ENCODE measurements around the gene POC5. TPM values are rescaled to one million over a fixed set of nuclear protein-coding genes. Genes with fewer than 3 reads are reported as not detected.
A peak's percentile ranks its signal among the peaks of the same experiment; 100 is the strongest.

POC5 gene
- total and polyA plus RNA-seq, 4 experiments from 2014 or later, result 14.1 to 20.0 (median 14.9) TPM

- Histone ChIP-seq H3K36me3 (ENCODE audit: insufficient read depth, low read length) (peaks cover 28% of the 10 kb centered on the region), H3K27ac (ENCODE audit: low read depth, low read length) (no peak overlapping the region), H3K4me1 (ENCODE audit: insufficient read depth, low read length) (no peaks in the 10 kb centered on the region), H3K4me3 (ENCODE audit: low read length in 2 of 2) (no peak overlapping the region), H3K9me3 (ENCODE audit: control insufficient read depth in 1 of 2, low read length in 2 of 2) (no peaks in the 10 kb centered on the region), H3K27me3 (ENCODE audit: insufficient read depth, low read length) (no peaks in the 10 kb centered on the region)
- Mint-ChIP-seq H3K36me3 (peaks cover 13 to 47% of the 10 kb centered on the region in 2 donors), H3K27me3 (no peaks in the 10 kb centered on the region), H3K4me1 (no peaks in the 10 kb centered on the region), H3K4me3 (no peak overlapping the region), H3K9me3 (peaks cover 0 to 1% (median 0%) of the 10 kb centered on the region in 8 donors), H3K27ac (peak overlapping the region in 2 of 7 donors; percentile 22 to 63)
- ChIA-PET POLR2A (ENCODE audit: partially characterized antibody) (no interaction called here), CTCF (ENCODE audit: partially characterized antibody) (no interaction called here)
- intact Hi-C loops (cut with micrococcal nuclease), result no loop called here
- DNase-seq, result no peak
Observed at GRCh38 chr5:75685141-75685540, 32.1 kb downstream of the POC5 start.

DNA sequence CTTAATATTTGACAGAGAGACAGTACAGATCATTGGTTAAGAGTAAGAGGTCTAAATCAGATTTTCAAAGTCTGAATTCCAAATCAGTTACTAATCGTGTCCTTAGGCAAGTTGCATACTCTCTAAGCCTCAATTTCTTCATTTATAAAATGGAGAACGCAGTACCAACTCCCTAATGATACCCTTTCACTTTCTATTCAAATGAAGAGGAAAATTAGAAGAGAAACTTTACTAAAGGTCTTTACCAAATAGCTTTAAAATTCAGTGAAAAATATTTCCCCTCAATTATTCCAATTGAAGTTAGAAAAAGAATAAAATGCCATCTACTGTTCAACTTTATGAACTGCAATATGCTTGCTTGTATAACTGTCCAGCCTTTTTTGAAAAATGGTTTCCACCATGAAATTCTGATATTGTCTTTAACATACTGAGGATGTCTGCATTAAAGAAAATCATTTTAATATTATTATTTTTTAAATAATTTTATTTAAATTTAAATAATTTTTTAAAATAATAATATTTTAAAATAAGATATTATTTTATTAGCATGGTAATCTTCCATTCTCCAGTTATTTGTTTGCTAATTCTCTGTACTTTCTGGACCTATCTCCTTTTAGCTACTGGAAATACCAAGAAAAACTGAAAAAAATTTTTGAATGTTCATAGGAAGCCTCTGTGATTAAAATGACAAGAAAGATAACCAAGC, 36.0 kb downstream of the POC5 start:
- peaks cover 6% of the 10 kb centered on the region for H3K36me3 ChIP-seq (ENCODE audit: insufficient read depth, low read length)
- H3K4me3 ChIP-seq (ENCODE audit: low read length in 2 of 2), result no peak overlapping the region
- H3K4me3 Mint-ChIP-seq, result no peak overlapping the region
- intact Hi-C loops (cut with micrococcal nuclease), result loop anchor here (1.0 to 5.0 kb wide), 6 partner anchors 36 to 1009 kb away; partner anchors contain the start of genes GCNT4, HMGCR and POC5
- CTCF ChIA-PET (ENCODE audit: partially characterized antibody), result interaction anchor here (1.0 to 6.7 kb wide), 5 partner anchors 12 to 494 kb away, joined by 4 to 58 read pairs (median 5); partner anchors contain the start of genes ANKRD31 and HMGCR
- no peaks in the 10 kb centered on the region for H3K9me3 ChIP-seq (ENCODE audit: control insufficient read depth in 1 of 2, low read length in 2 of 2)
- peak in 4 of 5 donors; percentile 26 to 39 (median 34) for DNase-seq
- no peaks in the 10 kb centered on the region for H3K27me3 ChIP-seq (ENCODE audit: insufficient read depth, low read length)
- peaks cover 9 to 27% of the 10 kb centered on the region in 2 donors for H3K36me3 Mint-ChIP-seq
- no peaks in the 10 kb centered on the region for H3K27me3 Mint-ChIP-seq
- POLR2A ChIA-PET (ENCODE audit: partially characterized antibody), result interaction anchor here (1.0 kb wide), 1 partner anchor 445 kb away, joined by 5 read pairs; the partner anchor contains the start of gene ANKRD31
- peaks cover 5% of the 10 kb centered on the region for H3K4me1 ChIP-seq (ENCODE audit: insufficient read depth, low read length)
- H3K4me1 Mint-ChIP-seq, result peaks cover 5 to 11% (median 9%) of the 10 kb centered on the region in 4 donors
- peak overlapping the region in 1 of 7 donors; percentile 29 for H3K27ac Mint-ChIP-seq
- no peak overlapping the region for H3K27ac ChIP-seq (ENCODE audit: low read depth, low read length)
- peaks cover 0 to 1% (median 0%) of the 10 kb centered on the region in 8 donors for H3K9me3 Mint-ChIP-seq

DNA sequence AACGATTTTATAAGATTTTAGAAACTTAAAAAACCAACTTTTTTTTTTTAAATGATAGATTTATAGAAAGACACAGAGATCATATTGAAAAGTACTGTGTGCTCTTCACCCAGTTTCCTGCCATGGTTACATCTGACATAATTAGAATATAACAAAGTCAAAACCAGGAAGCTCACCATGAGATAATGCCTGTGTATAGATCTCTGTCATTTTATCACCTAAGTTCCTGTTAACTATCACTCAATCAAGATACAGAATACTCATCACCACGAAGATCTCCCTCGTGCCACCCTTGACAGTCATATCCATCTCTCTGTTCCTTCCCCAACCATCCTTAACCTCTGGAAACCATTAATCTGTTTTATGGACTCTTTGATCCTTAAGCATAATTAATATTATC, 39.1 kb downstream of the POC5 start:
- H3K27ac ChIP-seq (ENCODE audit: low read depth, low read length), result peak overlapping the region; percentile 9

DNA sequence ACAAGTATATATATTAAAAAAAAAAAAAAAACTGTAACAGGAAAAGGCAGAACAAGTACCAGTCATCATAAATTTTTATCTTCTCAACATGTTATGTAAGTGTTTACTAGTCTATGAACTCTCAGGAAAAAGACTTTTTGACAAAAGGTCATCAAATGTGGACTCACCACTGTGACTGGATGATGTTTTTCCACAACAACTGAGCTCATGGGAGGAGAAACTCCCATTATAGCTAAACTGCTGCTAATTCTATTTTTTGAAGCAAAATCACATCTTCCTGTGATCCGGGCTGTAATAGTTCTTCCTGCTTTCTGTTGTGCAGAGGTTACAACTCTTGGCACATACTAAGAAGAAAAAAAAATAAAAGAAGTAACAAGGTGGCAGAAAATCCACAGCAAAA, 39.6 kb downstream of the POC5 start:
- Histone ChIP-seq H3K36me3 (ENCODE audit: insufficient read depth, low read length) (peaks cover 5% of the 10 kb centered on the region), H3K4me1 (ENCODE audit: insufficient read depth, low read length) (peaks cover 5% of the 10 kb centered on the region), H3K27me3 (ENCODE audit: insufficient read depth, low read length) (no peaks in the 10 kb centered on the region), H3K27ac (ENCODE audit: low read depth, low read length) (peak overlapping the region; percentile 9), H3K4me3 (ENCODE audit: low read length in 2 of 2) (no peak overlapping the region), H3K9me3 (ENCODE audit: control insufficient read depth in 1 of 2, low read length in 2 of 2) (no peaks in the 10 kb centered on the region)
- Mint-ChIP-seq H3K27me3 (no peaks in the 10 kb centered on the region), H3K27ac (peak overlapping the region; percentile 9 to 92 (median 87)), H3K36me3 (peaks cover 13 to 33% of the 10 kb centered on the region in 2 donors), H3K4me3 (peak overlapping the region in 7 of 8 donors; percentile 44 to 84 (median 70)), H3K9me3 (no peaks in the 10 kb centered on the region), H3K4me1 (peaks cover 5 to 11% (median 9%) of the 10 kb centered on the region in 4 donors)
- DNase-seq, result peak in 2 of 5 donors; percentile 9 to 13
- intact Hi-C loops (cut with micrococcal nuclease), result loop anchor here (5.0 kb wide), 1 partner anchor 165 kb away; the partner anchor contains the start of genes CERT1 and POLK
- CTCF ChIA-PET (ENCODE audit: partially characterized antibody), result interaction anchor here (0.6 to 2.3 kb wide), 4 partner anchors 8 to 1430 kb away, joined by 3 to 8 read pairs (median 4); partner anchors contain the start of gene ANKRD31
- POLR2A ChIA-PET (ENCODE audit: partially characterized antibody), result interaction anchor here (0.7 to 2.6 kb wide), 3 partner anchors 9 to 340 kb away, joined by 3 to 8 read pairs (median 4); partner anchors contain the start of gene HMGCR

More for the DNA sequence above, 39.1 kb downstream of the POC5 start:
- peaks cover 5% of the 10 kb centered on the region for H3K4me1 ChIP-seq (ENCODE audit: insufficient read depth, low read length)
- Mint-ChIP-seq H3K9me3 (no peaks in the 10 kb centered on the region), H3K4me1 (peaks cover 5 to 11% (median 9%) of the 10 kb centered on the region in 4 donors), H3K27me3 (no peaks in the 10 kb centered on the region), H3K4me3 (peak overlapping the region in 7 of 8 donors; percentile 5 to 80 (median 64)), H3K36me3 (peaks cover 13 to 32% of the 10 kb centered on the region in 2 donors), H3K27ac (peak overlapping the region; percentile 33 to 92 (median 87))
- intact Hi-C loops (cut with micrococcal nuclease), result loop anchor here (5.0 kb wide), 1 partner anchor 166 kb away; the partner anchor contains the start of genes CERT1 and POLK
- no peaks in the 10 kb centered on the region for H3K27me3 ChIP-seq (ENCODE audit: insufficient read depth, low read length)
- H3K36me3 ChIP-seq (ENCODE audit: insufficient read depth, low read length), result peaks cover 3% of the 10 kb centered on the region
- no peaks in the 10 kb centered on the region for H3K9me3 ChIP-seq (ENCODE audit: control insufficient read depth in 1 of 2, low read length in 2 of 2)
- no peak overlapping the region for H3K4me3 ChIP-seq (ENCODE audit: low read length in 2 of 2)
- peak in 2 of 5 donors; percentile 25 to 32 for DNase-seq
- POLR2A ChIA-PET (ENCODE audit: partially characterized antibody), result interaction anchor here (1.2 to 2.6 kb wide), 3 partner anchors 9 to 341 kb away, joined by 3 to 8 read pairs (median 4); partner anchors contain the start of genes CERT1, HMGCR and POLK
- CTCF ChIA-PET (ENCODE audit: partially characterized antibody), result interaction anchor here (0.6 to 6.7 kb wide), 3 partner anchors 9 to 441 kb away, joined by 3 to 58 read pairs (median 8); partner anchors contain the start of gene ANKRD31

- peak overlapping the region in 2 of 7 donors; percentile 25 to 63 for H3K27ac Mint-ChIP-seq
- H3K4me1 Mint-ChIP-seq, result peaks cover 5 to 11% (median 9%) of the 10 kb centered on the region in 4 donors
- ChIA-PET POLR2A (ENCODE audit: partially characterized antibody) (no interaction called here), CTCF (ENCODE audit: partially characterized antibody) (interaction anchor here (2.3 kb wide), 1 partner anchor 439 kb away, joined by 8 read pairs; the partner anchor contains the start of gene ANKRD31)
- DNase-seq, result no peak
- H3K9me3 Mint-ChIP-seq, result no peaks in the 10 kb centered on the region
- no peaks in the 10 kb centered on the region for H3K27me3 Mint-ChIP-seq
- Histone ChIP-seq H3K36me3 (ENCODE audit: insufficient read depth, low read length) (peaks cover 5% of the 10 kb centered on the region), H3K27me3 (ENCODE audit: insufficient read depth, low read length) (no peaks in the 10 kb centered on the region), H3K27ac (ENCODE audit: low read depth, low read length) (no peak overlapping the region), H3K9me3 (ENCODE audit: control insufficient read depth in 1 of 2, low read length in 2 of 2) (no peaks in the 10 kb centered on the region), H3K4me1 (ENCODE audit: insufficient read depth, low read length) (peaks cover 5% of the 10 kb centered on the region), H3K4me3 (ENCODE audit: low read length in 2 of 2) (no peak overlapping the region)
- H3K4me3 Mint-ChIP-seq, result no peak overlapping the region
- peaks cover 19 to 38% of the 10 kb centered on the region in 2 donors for H3K36me3 Mint-ChIP-seq
- intact Hi-C loops (cut with micrococcal nuclease), result loop anchor here (5.0 kb wide), 1 partner anchor 163 kb away; the partner anchor contains the start of genes CERT1 and POLK
Observed at GRCh38 chr5:75675783-75676182, 41.5 kb downstream of the POC5 start.

- Histone ChIP-seq H3K4me1 (ENCODE audit: insufficient read depth, low read length) (peaks cover 15% of the 10 kb centered on the region), H3K9me3 (ENCODE audit: control insufficient read depth in 1 of 2, low read length in 2 of 2) (no peaks in the 10 kb centered on the region), H3K27me3 (ENCODE audit: insufficient read depth, low read length) (no peaks in the 10 kb centered on the region), H3K27ac (ENCODE audit: low read depth, low read length) (no peak overlapping the region), H3K36me3 (ENCODE audit: insufficient read depth, low read length) (peaks cover 5% of the 10 kb centered on the region), H3K4me3 (ENCODE audit: low read length in 2 of 2) (no peak overlapping the region)
- DNase-seq, result no peak
- Mint-ChIP-seq H3K27ac (peak overlapping the region in 2 of 7 donors; percentile 4 to 23), H3K4me1 (peaks cover 13 to 21% (median 17%) of the 10 kb centered on the region in 4 donors), H3K27me3 (no peaks in the 10 kb centered on the region), H3K4me3 (no peak overlapping the region), H3K9me3 (no peaks in the 10 kb centered on the region), H3K36me3 (peaks cover 19 to 37% of the 10 kb centered on the region in 2 donors)
- ChIA-PET CTCF (ENCODE audit: partially characterized antibody) (no interaction called here), POLR2A (ENCODE audit: partially characterized antibody) (no interaction called here)
- intact Hi-C loops (cut with micrococcal nuclease), result no loop called here
Observed at GRCh38 chr5:75672616-75673015, 44.6 kb downstream of the POC5 start.

DNA sequence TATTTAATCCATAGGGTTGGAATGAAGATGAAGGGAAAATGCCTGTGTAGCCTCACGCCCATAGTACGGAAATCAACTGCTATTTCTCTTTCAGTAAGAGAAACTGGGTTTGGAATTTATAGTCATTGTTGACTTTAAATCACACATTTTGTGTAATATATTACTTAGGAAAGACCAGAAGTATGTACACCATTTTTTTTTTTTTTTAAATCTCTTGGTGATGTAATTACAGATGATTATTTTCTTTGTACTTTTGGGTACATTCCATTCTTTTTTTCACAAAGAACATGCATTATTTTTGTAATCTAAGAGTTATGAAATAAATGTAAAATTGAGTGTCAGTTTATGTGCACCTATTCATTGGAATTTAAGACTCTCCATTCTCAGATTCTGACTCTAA, 45.7 kb downstream of the POC5 start:
- Histone ChIP-seq H3K4me1 (ENCODE audit: insufficient read depth, low read length) (peaks cover 13% of the 10 kb centered on the region), H3K4me3 (ENCODE audit: low read length in 2 of 2) (no peak overlapping the region), H3K27ac (ENCODE audit: low read depth, low read length) (no peak overlapping the region), H3K27me3 (ENCODE audit: insufficient read depth, low read length) (no peaks in the 10 kb centered on the region), H3K36me3 (ENCODE audit: insufficient read depth, low read length) (peaks cover 5% of the 10 kb centered on the region), H3K9me3 (ENCODE audit: control insufficient read depth in 1 of 2, low read length in 2 of 2) (no peaks in the 10 kb centered on the region)
- H3K4me3 Mint-ChIP-seq, result no peak overlapping the region
- H3K9me3 Mint-ChIP-seq, result no peaks in the 10 kb centered on the region
- H3K4me1 Mint-ChIP-seq, result peaks cover 12 to 19% (median 16%) of the 10 kb centered on the region in 4 donors
- no peak overlapping the region for H3K27ac Mint-ChIP-seq
- H3K36me3 Mint-ChIP-seq, result peaks cover 19 to 36% of the 10 kb centered on the region in 2 donors
- ChIA-PET CTCF (ENCODE audit: partially characterized antibody) (no interaction called here), POLR2A (ENCODE audit: partially characterized antibody) (no interaction called here)
- intact Hi-C loops (cut with micrococcal nuclease), result no loop called here
- DNase-seq, result no peak
- no peaks in the 10 kb centered on the region for H3K27me3 Mint-ChIP-seq

Data from CD4-positive, alpha-beta memory T cell (primary cell).